ENCODE measurements around the gene HIGD1A.
"Not testable (repeated sequence)": the region's sequence is repeated elsewhere in the genome, so short reads cannot be mapped to it uniquely, and the experiment has no call there.

HIGD1A gene

DNA sequence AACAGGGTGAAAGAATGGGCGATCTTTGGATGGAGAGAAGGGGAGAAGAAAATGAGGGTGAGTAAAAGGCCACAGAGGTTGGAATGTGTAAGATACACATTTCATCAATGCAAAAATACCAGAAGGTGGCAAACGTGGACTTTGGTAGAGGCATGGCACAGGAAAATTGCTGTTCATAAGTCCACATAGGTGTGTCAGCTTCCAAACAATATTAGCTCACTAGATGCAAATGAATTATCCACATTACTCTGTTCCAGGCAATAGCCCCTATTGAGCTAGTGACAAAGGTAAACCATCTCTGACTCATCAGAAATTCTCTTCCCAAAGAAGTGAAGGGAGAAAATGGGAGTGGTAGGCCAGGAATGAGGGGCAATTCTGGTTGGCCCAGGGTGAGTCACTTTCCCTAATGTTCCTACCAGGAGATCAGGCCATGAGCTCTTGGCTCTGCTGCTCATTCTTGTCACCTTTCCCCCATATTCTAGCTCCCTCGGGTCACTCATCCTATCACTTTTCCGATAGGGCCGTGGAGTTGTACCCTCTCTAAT, 24.9 kb upstream of the HIGD1A start:
- DNase-seq (ENCODE audit: low read depth in 3 of 3) = no peak

DNA sequence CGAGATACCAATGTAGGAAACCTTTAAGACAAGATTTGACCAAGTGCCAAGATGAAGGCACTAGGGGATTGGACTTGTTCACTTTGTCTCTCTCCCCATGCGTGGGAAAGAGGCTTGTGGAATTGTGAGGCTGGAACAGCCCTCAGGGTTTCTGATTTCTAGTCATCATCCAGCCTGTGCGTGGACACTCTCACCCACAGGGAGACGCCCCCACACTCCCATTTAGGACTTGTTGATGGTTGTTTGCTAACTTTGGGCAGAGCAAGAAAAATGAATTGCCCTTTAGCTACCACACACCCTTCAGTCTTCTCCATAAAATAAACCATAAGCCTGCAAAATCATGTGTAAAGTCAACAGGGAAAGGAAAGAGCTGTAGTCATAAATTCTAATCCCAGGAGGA, 23.4 kb upstream of the HIGD1A start:
- DNase-seq (ENCODE audit: low read depth in 3 of 3) = no peak

DNA sequence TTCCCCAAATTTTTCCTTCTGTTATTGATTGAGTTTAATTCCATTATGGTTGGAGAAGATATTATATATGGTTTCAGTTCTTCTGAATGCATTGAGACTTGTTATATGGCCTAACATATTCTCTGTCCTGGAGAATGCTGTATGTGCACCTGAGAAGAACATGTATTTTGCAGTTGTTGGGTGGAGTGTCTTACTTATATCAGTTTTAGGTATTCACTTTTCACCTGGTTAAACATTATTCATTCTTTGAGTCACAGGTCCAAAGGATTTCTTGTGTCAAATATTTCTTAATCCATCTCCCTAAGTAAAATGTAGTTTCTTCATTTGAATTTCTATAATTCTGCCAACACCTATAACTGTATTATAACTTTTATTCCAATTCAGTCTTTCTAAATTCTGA, 22.7 kb upstream of the HIGD1A start:
- no peak for DNase-seq (ENCODE audit: low read depth in 3 of 3)

DNA sequence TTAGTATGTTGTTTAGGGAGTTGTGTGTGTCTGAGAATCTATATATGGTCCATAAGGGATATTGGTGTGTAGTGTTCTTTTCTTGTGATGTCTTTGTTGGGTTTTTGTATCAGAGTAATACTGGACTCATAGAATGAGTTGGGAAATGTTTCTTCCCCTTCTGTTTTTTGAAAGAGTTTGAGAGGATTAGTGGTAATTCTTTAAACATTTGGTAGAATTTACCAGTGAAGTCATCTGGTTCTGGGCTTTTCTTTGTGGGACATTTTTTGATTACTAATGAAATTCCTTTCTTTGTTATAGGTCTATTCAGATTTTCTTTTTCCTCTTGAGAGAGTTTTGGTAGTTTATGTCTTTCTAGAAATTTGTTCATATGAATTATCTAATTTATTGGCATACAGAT, 21.9 kb upstream of the HIGD1A start:
- no peak for DNase-seq (ENCODE audit: low read depth in 3 of 3)

DNA sequence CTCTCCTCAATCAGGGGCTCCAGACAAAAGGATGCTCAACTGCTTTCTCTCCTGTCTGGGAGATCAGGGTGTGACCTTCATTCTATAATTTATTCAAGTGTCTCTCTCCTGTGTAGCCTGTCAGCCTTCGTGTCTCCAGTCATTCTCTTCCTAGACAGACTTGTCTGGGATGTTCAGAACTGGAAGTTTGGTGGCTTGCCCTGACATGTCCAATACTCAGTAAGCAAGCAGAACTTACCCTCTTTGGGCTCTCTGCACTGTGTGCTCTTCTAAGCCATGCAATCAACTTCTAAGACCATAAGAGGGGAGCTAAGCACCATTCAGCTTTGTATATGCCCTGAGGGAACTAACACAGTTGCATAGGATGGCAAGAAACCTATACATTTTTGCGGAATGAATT, 19.1 kb upstream of the HIGD1A start:
- DNase-seq (ENCODE audit: low read depth in 3 of 3) = no peak

DNA sequence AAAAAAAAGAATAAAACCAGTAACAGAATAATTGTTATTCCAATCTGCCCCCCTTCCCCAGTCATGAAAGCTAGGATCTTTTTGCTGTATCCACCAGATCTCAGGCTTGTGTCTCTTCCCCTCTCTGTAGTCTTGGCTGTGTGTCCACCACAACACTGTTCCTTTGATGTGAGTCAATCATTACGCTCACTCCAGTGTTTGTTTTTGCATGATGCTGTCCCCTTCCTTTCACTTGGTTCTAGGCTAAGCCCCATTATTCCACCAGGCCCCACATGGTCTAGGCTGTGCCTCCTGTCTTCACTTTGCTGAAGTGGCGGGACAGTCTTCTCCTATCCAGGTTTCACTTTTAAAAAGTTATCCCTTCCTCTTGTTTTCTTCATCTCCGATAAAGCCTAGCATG, 18.5 kb upstream of the HIGD1A start:
- DNase-seq (ENCODE audit: low read depth in 3 of 3) = no peak

DNA sequence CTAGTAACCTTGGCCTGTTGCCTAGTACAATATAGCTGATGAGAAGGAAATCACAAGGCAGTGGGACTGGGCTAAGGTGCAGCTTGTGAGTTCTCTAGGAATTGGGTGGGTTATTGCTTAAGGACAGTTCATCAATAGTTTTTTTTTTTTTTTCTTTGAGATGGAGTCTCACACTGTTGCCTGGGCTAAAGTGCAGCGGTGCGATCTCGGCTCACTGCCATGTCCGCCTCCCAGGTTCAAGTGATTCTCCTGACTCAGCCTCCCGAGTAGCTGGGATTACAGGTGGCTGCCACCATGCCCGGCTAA, 16.4 kb upstream of the HIGD1A start:
- DNase-seq (ENCODE audit: low read depth in 3 of 3) = no peak

DNA sequence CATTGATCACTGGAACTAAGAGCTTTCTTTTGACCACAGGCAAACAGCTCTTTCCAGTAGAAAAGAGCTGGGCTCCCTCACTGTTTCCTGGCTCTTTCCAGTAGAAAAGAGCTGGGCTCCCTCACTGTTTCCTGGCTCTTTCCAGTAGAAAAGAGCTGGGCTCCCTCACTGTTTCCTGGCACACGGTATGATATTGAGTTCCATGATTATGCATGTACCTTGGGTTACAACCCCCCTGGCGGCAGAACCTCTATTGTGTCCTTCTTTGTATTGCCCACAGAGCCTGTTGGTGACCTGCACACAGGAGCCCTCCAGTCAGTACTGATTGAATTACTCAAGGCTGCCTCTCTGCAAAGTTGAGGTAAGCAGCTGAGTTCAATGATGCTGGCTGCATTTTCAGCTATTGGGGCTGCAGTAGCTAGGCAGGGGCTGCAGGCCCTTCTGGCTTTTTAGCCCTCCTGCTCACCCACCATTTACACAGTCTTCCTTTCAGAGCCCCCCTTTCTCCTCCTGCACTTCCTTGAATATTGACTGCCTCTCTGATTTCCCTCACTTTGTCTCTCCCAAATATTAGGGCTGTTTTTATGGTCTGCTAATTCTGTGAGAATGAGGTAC, 15.2 kb upstream of the HIGD1A start:
- no peak for DNase-seq (ENCODE audit: low read depth in 3 of 3)

DNA sequence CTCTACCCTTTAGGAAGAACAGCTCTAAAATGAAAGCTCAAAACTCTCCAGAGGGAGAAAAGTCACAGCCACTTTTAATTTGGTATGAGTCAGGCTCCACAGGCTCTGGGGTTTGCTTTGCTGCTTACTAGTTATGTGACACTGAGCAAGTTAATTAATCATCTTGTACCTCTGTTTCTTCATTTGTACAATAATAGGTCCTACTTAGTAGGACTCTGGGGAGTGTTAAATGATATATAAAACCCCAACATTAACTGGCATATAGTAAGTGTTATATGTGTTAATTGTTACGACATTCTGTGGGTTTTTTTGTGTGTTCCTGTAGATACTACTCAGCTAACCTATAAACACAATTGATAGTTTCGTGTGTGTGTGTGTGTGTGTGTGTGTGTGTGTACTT, 11.5 kb upstream of the HIGD1A start:
- DNase-seq (ENCODE audit: low read depth in 3 of 3) = no peak

DNA sequence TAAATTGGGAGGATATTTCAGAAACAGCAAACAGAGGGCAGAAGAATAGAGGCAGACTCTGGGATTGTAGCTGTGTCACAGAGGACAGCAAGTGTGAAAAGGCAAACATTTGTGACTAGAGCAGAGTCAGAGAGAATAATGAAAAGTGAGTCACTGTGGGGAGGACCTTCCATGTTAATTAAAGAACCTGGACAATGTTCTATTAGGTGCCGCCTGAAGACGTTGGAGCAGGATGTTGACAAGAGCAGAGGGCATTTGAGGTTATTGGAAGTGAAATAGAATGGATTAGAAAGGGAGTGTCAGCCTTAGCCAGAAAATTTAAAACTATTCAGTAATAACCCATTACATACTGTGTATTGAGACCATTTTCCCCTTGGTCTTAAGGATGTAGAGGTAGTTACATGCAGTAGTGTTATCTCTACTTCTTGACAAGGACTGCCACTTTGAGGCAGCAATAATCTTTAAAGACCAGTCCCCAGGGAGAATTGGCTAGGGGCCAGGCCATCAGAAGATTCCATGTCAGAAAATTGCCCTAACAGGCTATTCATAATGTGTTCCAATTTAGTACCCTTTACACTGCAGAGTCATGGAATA, 10.7 kb upstream of the HIGD1A start:
- DNase-seq (ENCODE audit: low read depth in 3 of 3) = no peak

DNA sequence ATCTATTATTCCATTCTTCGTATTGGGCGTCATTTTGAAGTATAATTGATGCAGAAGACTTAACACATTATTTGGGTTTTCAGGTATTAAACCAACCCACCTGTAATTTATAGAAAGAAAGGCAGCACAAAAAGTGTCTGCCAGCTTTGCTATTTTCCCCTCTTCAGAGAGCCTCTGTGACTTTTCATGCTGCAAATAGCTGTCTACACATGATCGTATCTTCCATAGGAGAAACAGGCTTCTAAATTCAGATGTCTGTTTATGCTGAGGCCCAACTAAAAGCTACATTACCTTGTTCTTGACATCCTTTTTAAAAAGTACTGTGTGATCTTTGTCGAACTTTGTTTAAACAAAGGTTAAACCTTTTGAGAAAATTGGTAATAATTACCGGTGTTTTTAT, 10.0 kb upstream of the HIGD1A start:
- no peak for DNase-seq (ENCODE audit: low read depth in 3 of 3)

DNA sequence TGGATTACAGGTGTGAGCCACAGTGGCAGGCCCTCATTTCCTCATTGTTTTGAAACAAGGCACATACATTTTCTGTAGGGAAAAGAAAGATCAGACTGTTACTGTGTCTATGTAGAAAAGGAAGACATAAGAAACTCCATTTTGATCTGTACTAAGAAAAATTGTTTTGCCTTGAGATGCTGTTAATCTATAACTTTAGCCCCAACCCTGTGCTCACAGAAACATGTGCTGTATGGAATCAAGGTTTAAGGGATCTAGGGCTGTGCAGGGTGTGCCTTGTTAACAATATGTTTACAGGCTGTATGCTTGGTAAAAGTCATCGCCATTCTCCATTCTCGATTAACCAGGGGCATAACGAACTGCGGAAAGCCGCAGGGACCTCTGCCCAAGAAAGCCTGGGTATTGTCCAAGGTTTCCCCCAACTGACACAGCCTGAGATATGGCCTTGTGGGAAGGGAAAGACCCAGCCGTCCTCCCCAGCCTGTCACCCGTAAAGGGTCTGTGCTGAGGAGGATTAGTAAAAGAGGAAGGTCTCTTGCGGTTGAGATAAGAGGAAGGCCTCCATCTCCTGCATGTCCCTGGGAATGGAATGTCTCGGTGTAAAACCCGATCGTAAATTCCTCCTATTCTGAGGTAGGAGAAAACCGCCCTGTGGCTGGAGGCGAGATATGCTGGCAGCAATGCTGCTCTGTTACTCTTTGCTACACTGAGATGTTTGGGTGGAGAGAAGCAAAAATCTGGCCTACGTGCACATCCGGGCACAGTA, 7.0 kb upstream of the HIGD1A start:
- DNase-seq (ENCODE audit: low read depth in 3 of 3) = not testable (repeated sequence)

DNA sequence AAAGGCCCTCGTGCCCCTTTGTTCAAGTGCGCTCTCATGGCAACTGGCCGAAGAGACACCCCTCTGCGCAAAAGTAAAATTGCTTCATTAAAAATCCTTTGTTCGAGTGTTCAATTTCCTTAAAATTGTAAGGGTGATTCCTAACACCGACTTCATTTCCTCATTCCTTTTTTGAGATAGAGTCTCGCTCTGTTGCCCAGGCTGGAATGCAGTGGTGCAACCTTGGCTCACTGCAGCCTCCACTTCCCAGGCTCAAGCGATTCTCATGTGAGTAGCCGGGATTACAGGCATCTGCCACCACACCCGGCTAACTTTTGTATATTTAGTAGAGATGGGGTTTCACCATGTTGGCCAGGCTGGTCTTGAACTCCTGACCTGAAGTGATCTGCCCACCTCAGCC, 6.4 kb upstream of the HIGD1A start:
- DNase-seq (ENCODE audit: low read depth in 3 of 3) = not testable (repeated sequence)

DNA sequence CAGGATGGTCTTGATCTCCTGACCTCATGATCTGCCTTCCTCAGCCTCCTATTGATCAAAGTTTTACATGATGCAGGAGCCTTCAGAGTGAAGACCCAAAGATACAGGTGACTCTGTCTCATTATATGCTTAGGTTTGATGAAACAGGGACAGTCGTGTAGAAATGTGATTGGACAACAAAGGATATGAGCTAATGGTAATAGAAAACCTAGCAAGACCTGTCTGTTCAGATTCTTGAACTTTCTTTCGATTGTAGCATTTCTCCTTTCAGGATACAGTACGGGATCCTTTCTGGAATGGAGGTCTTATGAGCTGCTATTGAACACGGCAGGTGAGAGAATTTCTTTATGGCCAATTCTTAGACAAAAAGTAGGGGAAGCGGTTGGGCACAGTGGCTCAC, 4.9 kb upstream of the HIGD1A start, which contains the start of gene ACKR2:
ACKR2 (plus strand) TSS at position 244 of the 400 bp plus-strand sequence. CDS start 55,058 bp downstream, outside the sequence.
- no peak for DNase-seq (ENCODE audit: low read depth in 3 of 3)

DNA sequence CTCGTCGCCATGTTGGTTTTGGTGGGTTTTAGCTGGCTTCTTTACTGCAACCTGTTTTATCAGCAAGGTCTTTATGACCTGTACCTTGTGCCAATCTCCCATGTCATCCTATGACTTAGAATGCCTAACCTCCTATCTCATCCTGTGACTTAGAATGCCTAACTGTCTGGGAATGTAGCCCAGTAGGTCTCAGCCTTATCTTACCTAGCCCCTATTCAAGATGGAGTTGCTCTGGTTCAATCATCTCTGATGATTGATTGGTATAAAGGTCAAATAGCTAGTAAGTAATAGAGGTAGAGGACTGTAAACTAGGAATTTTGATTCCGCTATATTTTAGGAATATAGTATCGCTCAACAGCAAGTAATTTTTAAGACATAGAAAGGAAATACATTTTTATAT, 3.6 kb upstream of the HIGD1A start:
- DNase-seq (ENCODE audit: low read depth in 3 of 3) = no peak

DNA sequence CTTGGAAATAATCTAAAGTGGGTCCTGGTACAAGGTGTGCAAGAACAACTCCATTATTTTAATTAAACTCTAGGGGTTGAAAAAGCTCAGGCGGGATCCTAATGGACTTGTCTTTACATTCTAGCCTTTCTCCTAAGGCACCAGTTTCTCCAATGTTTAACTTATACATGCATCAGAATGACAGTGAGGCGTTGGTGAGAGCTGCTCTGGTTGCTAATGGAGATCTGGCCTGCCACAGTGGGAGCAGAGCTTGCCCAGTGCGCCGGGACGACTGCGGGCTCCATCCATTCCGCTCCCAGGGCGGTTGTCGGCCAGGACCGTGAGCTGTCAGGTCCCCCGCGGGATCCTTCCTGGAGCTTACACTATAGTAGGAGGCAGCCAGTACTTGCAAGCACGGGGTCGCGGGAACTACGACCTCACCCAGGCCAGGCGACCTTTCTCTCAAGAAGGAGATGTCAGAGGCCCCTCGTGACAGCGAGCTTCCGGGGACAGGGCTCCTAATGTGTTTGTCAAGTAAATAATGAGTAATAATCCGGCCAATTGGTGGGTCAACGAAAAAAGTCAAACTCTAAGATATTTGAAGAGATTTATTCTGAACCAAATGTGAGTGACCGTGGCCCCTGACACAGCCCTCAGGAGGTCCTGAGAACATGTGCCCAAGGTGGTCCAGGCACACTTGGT, 991 bp upstream of the HIGD1A start:
- no peak for DNase-seq (ENCODE audit: low read depth in 3 of 3)

DNA sequence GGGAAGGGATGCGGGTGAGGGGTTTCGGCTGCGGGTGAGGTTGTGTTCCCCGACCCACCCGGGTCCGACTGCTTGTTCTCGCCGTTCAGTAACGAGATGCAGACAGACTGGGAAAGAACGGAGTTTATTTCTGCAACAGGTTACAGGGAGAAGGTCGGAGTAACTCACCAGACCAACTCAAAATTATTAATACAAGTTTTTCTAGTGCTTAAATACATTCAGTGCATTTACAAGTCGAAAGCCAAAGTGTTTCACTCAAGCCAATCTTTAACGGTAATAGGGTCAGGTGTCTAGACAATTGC, 492 bp upstream of the HIGD1A start:
- DNase-seq (ENCODE audit: low read depth in 3 of 3) = no peak

DNA sequence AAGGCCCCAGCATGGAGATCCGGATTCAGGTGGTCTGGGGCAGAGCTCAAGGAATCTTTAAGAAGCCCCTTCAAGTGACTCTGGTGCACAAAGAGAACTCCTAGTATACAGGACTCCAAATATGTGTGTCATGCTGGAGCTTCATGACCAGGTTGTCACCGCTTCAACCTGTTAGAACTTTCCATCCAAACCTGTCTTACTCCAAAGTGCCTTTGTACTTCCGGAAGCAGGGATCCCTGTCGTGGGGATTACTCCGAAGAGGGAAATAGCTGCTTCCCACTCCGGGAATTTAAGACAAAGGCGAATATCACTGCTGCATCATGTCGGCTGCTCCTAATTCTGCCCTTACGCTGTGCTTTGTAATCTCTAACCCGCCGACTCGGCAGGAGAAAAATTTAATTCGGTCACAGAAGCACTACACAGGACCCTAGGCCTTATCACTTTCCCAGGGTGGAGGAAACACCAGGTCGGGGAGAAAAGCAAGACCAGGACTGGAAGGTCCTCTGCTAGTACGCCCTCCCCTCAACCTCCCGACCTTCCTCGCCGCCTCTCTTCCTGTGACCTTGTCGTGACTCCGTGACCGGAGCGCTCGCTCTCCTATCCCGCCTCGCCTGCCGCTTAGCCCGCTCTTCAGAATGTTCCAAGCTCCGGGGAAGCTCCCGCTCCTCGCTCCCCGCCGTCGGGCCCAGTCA, 730 bp downstream of the HIGD1A start:
- DNase-seq (ENCODE audit: low read depth in 3 of 3) = peak in 2 of 3 experiments; percentile 3 to 37

DNA sequence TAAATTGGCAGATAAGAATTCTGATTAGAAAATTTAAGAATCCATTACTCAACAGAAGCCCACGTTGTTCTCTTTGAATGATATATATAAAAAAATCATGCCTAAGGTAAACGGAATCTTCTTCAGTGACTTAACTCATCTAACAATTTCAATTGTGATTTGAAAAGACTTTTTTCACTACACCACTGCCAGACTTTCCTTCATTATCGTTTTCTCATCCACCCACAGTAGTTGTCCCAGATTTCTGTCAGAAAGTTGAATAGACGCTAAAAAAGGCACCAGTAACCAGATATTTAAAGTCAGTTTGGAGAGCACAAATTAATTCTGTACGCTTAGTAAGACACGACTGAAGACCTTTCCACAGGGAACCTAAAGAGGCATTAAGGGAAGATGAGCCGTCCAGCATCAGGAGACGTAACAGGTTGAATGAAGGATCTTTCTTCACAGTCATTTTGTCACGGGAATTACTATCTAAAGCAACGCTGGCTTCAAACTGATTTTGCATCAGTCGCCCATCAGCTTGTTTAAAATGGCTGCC, 1.3 kb downstream of the HIGD1A start:
- no peak for DNase-seq (ENCODE audit: low read depth in 3 of 3)

DNA sequence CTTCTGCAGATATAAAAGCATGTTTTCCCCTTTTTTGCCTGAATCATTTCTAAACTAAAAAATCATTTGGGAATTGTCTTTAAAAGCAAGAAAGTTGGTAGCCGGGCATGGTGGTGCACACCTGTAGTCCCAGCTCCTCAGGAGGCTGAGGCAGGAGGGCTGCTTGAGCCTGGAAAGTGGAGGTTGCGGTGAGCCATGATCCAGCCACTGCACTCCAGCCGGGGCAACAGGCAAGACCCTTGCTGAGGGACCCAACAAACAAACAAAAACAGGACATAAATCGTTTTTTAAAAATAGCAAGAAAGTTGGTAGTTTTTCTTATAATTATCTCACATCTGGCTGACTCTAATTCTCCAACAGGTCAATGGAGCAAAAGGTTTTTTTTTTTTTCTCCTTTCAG, 2.5 kb downstream of the HIGD1A start:
- DNase-seq (ENCODE audit: low read depth in 3 of 3) = no peak

DNA sequence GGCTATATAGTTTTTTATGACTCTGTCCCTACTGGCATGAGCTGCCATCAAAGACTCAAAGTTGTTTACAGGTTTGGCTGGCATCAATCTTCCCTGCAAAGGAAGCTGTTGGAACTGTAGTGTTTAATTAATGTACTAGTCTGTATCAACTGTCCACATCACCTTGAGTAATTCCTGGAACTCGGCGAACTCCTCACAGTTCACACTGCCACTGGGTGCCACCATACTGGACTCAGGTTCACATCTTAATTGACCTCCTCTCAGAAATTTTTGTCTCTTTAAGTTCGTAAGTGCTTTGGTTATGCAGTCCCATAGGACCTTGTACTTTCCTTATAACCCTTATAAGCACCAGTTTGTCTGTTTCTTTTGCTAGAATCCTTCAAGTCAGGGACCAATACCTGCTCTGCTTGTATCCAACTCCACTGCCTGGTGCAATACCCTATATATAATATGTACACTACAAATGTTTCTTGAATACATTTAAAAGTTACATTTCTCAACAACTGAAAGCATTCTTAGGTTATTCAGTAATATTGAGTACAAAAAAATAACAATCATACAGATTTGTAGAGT, 3.2 kb downstream of the HIGD1A start:
- DNase-seq (ENCODE audit: low read depth in 3 of 3) = no peak

DNA sequence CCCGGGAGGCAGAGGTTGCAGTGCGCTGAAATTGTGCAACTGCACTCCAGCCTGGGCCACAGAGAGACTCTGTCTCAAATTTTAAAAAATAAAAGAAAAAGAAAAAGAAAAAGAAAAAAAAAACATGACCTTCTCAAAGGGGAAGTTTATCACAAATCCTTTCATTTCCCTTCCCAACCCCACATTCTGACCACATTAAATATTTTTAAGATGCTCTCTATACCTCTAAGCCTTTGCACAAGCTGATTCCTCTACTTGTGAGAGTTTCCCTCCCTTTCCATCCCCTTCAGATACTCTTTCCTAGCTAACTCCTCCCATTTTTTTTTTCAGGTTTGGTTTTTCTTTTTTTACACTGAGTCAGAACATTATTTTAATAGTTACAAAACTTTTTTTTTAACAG, 4.0 kb downstream of the HIGD1A start:
- DNase-seq (ENCODE audit: low read depth in 3 of 3) = no peak

All from stimulated activated CD4-positive, alpha-beta T cell treated with anti-CD3 and anti-CD28 coated beads, TNF-alpha, amount 100 ng/mL, for 24 hours (primary cell).